GM12892 (cell line): ENCODE measurements around the gene LIPE.

ENCODE experiments used
- POLR2A ChIP-seq: IDR thresholded peaks from 2 replicates; pipeline ENCODE4 v1.6.1; 2011; ENCODE audit warnings: low read depth, low read length, control low read depth
- POLR2AphosphoS5 ChIP-seq: IDR thresholded peaks from 2 replicates; pipeline ENCODE4 v1.6.1; 2011; ENCODE audit warnings: low read depth, low read length, control low read depth
- TAF1 ChIP-seq: IDR thresholded peaks from 2 replicates; pipeline ENCODE4 v1.6.1; 2011; ENCODE audit warnings: low read depth, mild to moderate bottlenecking, control low read depth, low read length, borderline replicate concordance

DNA sequence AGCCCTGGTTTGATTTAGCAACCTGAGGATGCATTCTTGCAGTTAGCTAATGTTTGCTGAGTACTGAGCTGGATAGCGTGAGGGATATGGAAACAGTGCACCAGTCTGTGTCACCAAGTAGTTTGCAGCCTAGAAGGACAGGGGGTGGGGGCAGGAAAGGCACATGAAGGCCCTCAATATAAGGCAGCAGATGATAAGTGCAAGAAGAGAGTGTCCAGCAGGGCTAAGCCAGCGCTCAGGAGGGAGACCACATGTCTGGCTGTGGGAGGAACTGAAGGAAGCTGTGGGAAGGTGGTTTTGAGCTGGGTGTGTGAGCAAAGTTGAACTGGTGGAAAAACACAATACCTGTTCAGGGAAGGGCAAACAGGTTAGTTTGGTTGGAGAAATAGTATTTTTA, 13.9 kb upstream of the LIPE start:
- no peak for TF ChIP-seq POLR2A
- TF ChIP-seq TAF1, result no peak
- no peak for TF ChIP-seq POLR2AphosphoS5
